AG04450 (cell line): ENCODE measurements around the gene PCGF2. TPM values are rescaled to one million over a fixed set of nuclear protein-coding genes. Genes with fewer than 3 reads are reported as not detected.

ENCODE experiments used
- CTCF ChIA-PET: fragments of 300-600, 350-600 bp; formaldehyde crosslinking; extraction: SDS; loops from one replicate; lab custom pipeline; 2022; ENCODE audit warnings: antibody characterized with exemption, inconsistent platforms; lab: Charles Lee
- POLR2A ChIA-PET: fragments of 350-600 bp; formaldehyde crosslinking; extraction: SDS; loops from one replicate; lab custom pipeline; 2021; ENCODE audit warnings: antibody characterized with exemption, inconsistent platforms; lab: Yijun Ruan, JAX
- DNase-seq: peaks from one replicate; pipeline ENCODE4 v3.0.0-alpha.2; 2011; ENCODE audit warnings: low read depth, low spot score
- H3K27ac ChIP-seq: one replicate; pipeline ENCODE4 v1.5.1; 2012; ENCODE audit warnings: low read depth, low read length, control low read depth
- H3K27me3 ChIP-seq: one replicate; pipeline ENCODE4 v1.6.0; 2012; ENCODE audit warnings: low read length; ENCODE audit not compliant: control insufficient read depth, insufficient read depth
- H3K4me3 ChIP-seq: 2 replicates; pipeline ENCODE4 v1.5.1; 2011; ENCODE audit warnings: mild to moderate bottlenecking, low read depth, low read length, control low read depth
- H3K9me3 ChIP-seq: 2 replicates; pipeline ENCODE4 v1.5.1; 2012; ENCODE audit warnings: low read length; ENCODE audit not compliant: control insufficient read depth, insufficient read depth
- polyA plus RNA-seq: library from polyadenylated mRNA; depleted of rRNA; stranded (reverse); fragments of >200 nt; gene quantifications from 2 replicates; pipeline ENCODE4 v1.2.3, GENCODE V29; 2011
- TF ChIP-seq, protein P1 (sequence below): IDR thresholded peaks from 2 replicates; pipeline ENCODE4 v1.5.1; 2011; ENCODE audit warnings: low read depth, low read length, control low read depth, inconsistent platforms

The PCGF2 gene
- polyA plus RNA-seq, 1 experiment: 13.5 TPM

DNA sequence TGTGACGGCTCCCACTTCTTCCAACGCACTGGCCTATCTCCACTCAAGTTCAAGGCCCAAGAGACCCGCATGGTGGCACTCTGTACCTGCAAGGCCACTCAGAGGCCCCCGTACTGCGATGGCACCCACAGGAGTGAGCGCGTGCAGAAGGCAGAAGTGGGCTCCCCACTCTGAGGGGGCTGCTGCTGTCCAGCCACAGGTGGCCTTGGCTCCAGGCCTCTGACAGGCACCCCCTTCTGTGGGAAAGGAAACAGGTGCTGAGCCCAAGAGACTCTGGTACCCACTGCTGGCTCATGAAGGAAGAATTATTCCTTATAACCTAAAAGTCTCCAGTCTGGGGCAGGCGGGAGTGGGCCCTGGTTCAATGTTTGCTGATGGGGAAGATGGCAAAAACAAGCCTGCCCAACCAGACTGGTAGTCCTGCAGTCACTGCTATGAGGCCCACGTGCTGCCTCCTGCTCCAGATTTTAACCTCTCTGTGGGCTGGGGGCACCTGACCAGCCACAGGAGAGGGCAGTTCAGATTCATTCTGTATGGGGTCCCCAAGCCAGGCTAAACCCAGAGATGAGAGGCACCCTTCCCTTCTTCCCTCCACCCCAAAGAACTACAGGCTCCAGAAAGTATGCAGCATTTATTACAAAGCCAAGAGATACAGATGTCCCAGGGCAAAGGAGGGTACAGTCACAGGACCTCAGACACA lies 14.7 kb downstream of the PCGF2 start:
- no peak for DNase-seq
- TF ChIP-seq, protein P1, sequence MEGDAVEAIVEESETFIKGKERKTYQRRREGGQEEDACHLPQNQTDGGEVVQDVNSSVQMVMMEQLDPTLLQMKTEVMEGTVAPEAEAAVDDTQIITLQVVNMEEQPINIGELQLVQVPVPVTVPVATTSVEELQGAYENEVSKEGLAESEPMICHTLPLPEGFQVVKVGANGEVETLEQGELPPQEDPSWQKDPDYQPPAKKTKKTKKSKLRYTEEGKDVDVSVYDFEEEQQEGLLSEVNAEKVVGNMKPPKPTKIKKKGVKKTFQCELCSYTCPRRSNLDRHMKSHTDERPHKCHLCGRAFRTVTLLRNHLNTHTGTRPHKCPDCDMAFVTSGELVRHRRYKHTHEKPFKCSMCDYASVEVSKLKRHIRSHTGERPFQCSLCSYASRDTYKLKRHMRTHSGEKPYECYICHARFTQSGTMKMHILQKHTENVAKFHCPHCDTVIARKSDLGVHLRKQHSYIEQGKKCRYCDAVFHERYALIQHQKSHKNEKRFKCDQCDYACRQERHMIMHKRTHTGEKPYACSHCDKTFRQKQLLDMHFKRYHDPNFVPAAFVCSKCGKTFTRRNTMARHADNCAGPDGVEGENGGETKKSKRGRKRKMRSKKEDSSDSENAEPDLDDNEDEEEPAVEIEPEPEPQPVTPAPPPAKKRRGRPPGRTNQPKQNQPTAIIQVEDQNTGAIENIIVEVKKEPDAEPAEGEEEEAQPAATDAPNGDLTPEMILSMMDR: no peak
- CTCF ChIA-PET: interaction anchor here (1.6 kb wide), 1 partner anchor 49 kb away, joined by 4 read pairs; no protein-coding TSS in a partner anchor
- Histone ChIP-seq H3K9me3 (no peaks in the 10 kb centered on the region; the same call in 1 of the 2 replicates), H3K27ac (no peak overlapping the region), H3K4me3 (no peak overlapping the region), H3K27me3 (no peaks in the 10 kb centered on the region)
- POLR2A ChIA-PET: no interaction called here

DNA sequence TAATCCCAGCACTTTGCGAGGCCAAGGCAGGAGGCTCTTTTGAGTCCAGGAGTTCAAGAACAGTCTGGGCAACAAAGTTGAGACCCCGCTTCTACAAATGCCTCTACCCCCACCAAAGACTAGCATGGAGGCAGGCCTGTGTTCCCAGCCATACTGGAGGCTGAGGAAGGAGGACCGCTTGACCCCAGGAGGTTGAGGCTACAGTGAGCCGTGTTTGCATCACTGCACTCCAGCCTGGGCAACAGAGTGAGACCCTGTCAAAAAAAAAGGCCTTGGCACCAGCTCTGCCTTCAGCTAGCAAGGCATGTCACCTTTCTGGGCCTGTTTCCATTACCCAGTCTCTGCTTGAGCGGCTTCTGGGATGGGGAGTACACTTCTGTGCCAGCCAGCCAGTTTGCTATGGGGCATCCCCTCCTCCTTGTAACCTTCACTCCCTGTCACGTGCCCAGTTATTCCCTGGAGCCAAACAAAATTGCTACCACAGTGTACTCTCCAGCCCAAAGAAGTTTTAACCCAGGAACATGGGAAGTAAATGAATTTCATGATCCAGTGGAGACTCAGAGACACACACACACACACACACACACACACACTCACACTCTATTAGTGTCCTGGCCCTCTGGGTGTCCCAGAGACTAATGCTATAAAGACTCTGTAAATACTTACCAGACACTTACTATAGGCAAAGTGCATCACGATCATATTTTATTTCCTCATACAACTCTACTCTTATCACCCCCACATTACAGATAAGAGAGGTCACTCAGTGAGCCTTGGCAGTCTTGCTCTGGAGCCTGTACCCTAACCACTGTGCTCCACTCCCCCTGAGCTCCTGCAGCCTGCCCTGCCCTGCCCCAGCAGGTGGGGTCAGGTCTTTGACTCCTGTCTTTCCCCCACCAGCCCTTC lies 15.5 kb downstream of the PCGF2 start:
- no peak overlapping the region for H3K4me3 ChIP-seq
- H3K27me3 ChIP-seq: no peaks in the 10 kb centered on the region
- ChIA-PET CTCF (no interaction called here), POLR2A (no interaction called here)
- no peak for DNase-seq
- H3K9me3 ChIP-seq: no peaks in the 10 kb centered on the region; the same call in 1 of the 2 replicates
- TF ChIP-seq, protein P1: no peak
- H3K27ac ChIP-seq: no peak overlapping the region

- no peaks in the 10 kb centered on the region for H3K27me3 ChIP-seq
- no peaks in the 10 kb centered on the region; the same call in 1 of the 2 replicates for H3K9me3 ChIP-seq
- no peak for DNase-seq
- TF ChIP-seq, protein P1: no peak
- H3K4me3 ChIP-seq: no peak overlapping the region; the same call in 1 of the 2 replicates
- POLR2A ChIA-PET: interaction anchor here (0.6 kb wide), 1 partner anchor 55 kb away, joined by 3 read pairs; no protein-coding TSS in a partner anchor
- CTCF ChIA-PET: interaction anchor here (1.4 kb wide), 1 partner anchor 15 kb away, joined by 3 read pairs; no protein-coding TSS in a partner anchor
- no peak overlapping the region for H3K27ac ChIP-seq
Observed at GRCh38 chr17:38731526-38732294, 16.4 kb downstream of the PCGF2 start.

DNA sequence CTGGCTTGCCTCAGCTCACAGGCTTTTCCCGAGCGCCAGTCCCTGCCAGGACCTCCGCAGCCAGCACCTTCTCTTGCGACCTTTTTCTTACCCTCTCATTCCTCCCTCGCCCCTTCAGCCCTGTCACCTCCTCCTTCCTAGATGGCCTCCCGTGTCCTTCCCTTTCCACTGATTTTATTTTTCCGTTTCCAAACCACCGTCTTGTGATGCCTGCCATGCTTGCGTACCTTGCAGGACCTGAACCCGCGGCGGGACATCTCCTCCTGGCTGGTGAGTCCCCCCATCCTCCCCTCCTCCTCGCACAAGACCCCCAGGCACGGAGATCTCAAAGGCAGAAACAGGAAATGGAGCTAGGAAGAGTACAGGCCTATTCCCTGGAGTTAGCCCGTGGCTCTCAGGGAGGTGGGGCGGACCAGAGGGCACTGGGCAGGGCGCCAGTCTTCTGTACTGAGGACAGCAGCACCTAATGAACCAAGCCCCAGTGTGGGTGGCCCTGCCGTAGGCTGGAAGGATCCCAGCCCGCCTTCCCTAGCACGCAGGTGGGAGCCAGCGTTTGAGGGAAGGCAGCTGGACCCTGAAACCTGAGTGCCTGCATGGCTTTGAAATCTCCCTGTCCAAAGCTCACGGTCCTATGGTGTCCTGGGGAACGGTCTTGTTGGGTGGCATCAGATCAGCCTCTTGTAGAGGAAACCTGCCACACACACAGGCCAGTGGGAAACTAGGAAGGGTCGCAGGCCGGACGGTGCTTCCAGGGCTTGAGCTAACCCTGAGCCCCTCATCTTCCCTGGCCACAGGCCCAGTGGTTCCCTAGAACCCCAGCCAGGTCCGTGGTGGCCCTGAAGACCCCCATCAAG lies 17.4 kb downstream of the PCGF2 start:
- CTCF ChIA-PET: interaction anchor here (0.6 to 1.4 kb wide), 2 partner anchors 14 to 22 kb away, joined by 3 to 5 read pairs; no protein-coding TSS in a partner anchor
- TF ChIP-seq, protein P1: no peak

More for the DNA sequence above, 17.4 kb downstream of the PCGF2 start:
- no peak for DNase-seq
- H3K9me3 ChIP-seq: no peaks in the 10 kb centered on the region; the same call in 1 of the 2 replicates
- no peaks in the 10 kb centered on the region for H3K27me3 ChIP-seq
- peak overlapping the region; percentile 76 for H3K4me3 ChIP-seq
- POLR2A ChIA-PET: interaction anchor here (0.7 kb wide), 1 partner anchor 21 kb away, joined by 4 read pairs; the partner anchor contains the start of gene PSMB3
- H3K27ac ChIP-seq: peak overlapping the region; percentile 65
